Ovary (tissue), 9 donors: ENCODE results near the gene PGAP6. TPM values are rescaled to one million over a fixed set of nuclear protein-coding genes. Genes with fewer than 3 reads are reported as not detected.
A peak's percentile ranks its signal among the peaks of the same experiment; 100 is the strongest.

Experiments
- DNase-seq, 5 donors: peaks; one replicate each; pipeline ENCODE4 v3.0.0-alpha.2; 2019 to 2020
- H3K27ac ChIP-seq, 2 donors: fragments of 200-600 bp; one replicate each; pipeline versions ENCODE4 v1.5.1 to v1.8.0; 2019 to 2022
- H3K27me3 ChIP-seq: fragments of 200-600 bp; one replicate; pipeline ENCODE4 v1.8.0; 2022
- H3K36me3 ChIP-seq: fragments of 200-600 bp; sonication (generic); one replicate; pipeline ENCODE4 v1.5.1; 2019
- H3K4me1 ChIP-seq: one replicate; pipeline ENCODE4 v1.8.1; 2013; ENCODE audit warnings: mild to moderate bottlenecking, moderate library complexity; ENCODE audit not compliant: insufficient read depth
- H3K4me3 ChIP-seq: fragments of 200-600 bp; sonication (generic); one replicate; pipeline ENCODE4 v1.5.1; 2017
- H3K9me3 ChIP-seq, 2 donors: fragments of 200-600 bp in 1 of 2; sonication (generic) in 1 of 2; one replicate each; pipeline versions ENCODE4 v1.5.1 to v1.8.1; 2013 to 2019; ENCODE audit warnings: mild to moderate bottlenecking in 1 of 2, moderate library complexity in 1 of 2
- CTCF ChIP-seq, 3 donors: fragments of 450-650 bp in 2 of 3; fragments of 200-600 bp in 1 of 3; IDR thresholded peaks; one replicate each; pipeline versions ENCODE4 v1.5.1 to v1.8.0; 2016 to 2022; ENCODE audit warnings: antibody characterized with exemption in 3 of 3, mild to moderate bottlenecking in 1 of 3
- EP300 ChIP-seq: sonication (generic); formaldehyde crosslinking; IDR thresholded peaks from one replicate; pipeline ENCODE4 v1.6.1; 2017; ENCODE audit warnings: antibody characterized with exemption
- POLR2A ChIP-seq: fragments of 450-650 bp; IDR thresholded peaks from one replicate; pipeline ENCODE4 v1.6.1; 2017; ENCODE audit warnings: antibody characterized with exemption, mild to moderate bottlenecking, moderate library complexity
- WGBS, 3 donors: extraction: QIAGEN DNeasy Blood & Tissue Kit in 1 of 3; methylation state at CpG; one replicate each; pipeline versions ENCODE4 v1.1.5 to v1.1.7; 2013 to 2017; 5-methylcytosine and 5-hydroxymethylcytosine counted together
- intact Hi-C, 4 donors: fragments of 100-400 bp; cut with DNase I; formaldehyde crosslinking; loops; one replicate each; pipeline versions ENCODE4 v1.11.0 to v1.15.1; 2022 to 2023
- polyA plus RNA-seq, 2 donors: library from polyadenylated mRNA; stranded (reverse); fragments of 200-250 nt in 1 of 2; fragments of 350-450 nt in 1 of 2; fragmentation: Illumina TruSeq in 1 of 2; extraction: RNeasy Lipid Tissue Mini Kit (QIAGEN cat#74804) in 1 of 2; gene quantifications; one replicate each; pipeline ENCODE4 v1.2.3, GENCODE V29; 2013 to 2014
- total RNA-seq, 7 donors: library from RNA; depleted of rRNA in 2 of 7; stranded (reverse); fragments of >200 nt in 2 of 7; fragmentation: NEBNext Ultra II Directional in 3 of 7; extraction: Animal tissue kit (Norgen Biotek cat#: 25700) in 3 of 7; gene quantifications; one replicate each; pipeline versions ENCODE4 v1.1.0 to v1.2.4, GENCODE V29; 2016 to 2023
- donor health status: DM: no; HTN: no; CAD: no; lungs with moderate emphysema.
- donor health status: DM: no; HTN: no; CAD: no.
- donor health status: Bipolar disorder and iron deficiency.
- donor health status: DM: yes; HTN: yes; CAD: no.
- donor health status: DM: no; HTN: no; CAD: no.
- donor health status: DM: yes; HTN: yes; CAD: no.

The PGAP6 gene
- total and polyA plus RNA-seq, 9 donors: 13.0 to 39.8 (median 19.4) TPM

- intact Hi-C loops: no loop called here
- Histone ChIP-seq H3K9me3 (no peaks in the 10 kb centered on the region), H3K27me3 (no peaks in the 10 kb centered on the region), H3K4me1 (peaks cover 3% of the 10 kb centered on the region), H3K4me3 (no peak overlapping the region), H3K36me3 (no peaks in the 10 kb centered on the region), H3K27ac (no peak overlapping the region)
- DNase-seq: peak in 1 of 5 donors; percentile 27
- WGBS, 3 donors: 89 to 90% (median 90%) methylated on average over 39 to 44 of the region's 44 CpGs
- TF ChIP-seq CTCF (IDR thresholded peaks at IDR 0.05): no peak
- TF ChIP-seq EP300: no peak
- no peak for TF ChIP-seq POLR2A
Observed at GRCh38 chr16:373848-374615, 7.7 kb downstream of the PGAP6 start.

- Histone ChIP-seq H3K36me3 (no peaks in the 10 kb centered on the region), H3K27me3 (no peaks in the 10 kb centered on the region), H3K4me1 (peaks cover 3% of the 10 kb centered on the region), H3K4me3 (no peak overlapping the region), H3K9me3 (no peaks in the 10 kb centered on the region), H3K27ac (no peak overlapping the region)
- peak in 1 of 5 donors; percentile 26 for DNase-seq
- intact Hi-C loops: no loop called here
- TF ChIP-seq POLR2A (no peak), EP300 (no peak), CTCF (IDR thresholded peaks at IDR 0.05) (no peak)
- WGBS, 3 donors: 72 to 90% (median 84%) methylated on average over 5 of the region's 5 CpGs
Observed at GRCh38 chr16:373020-373598, 8.7 kb downstream of the PGAP6 start.

GRCh38 chr16:372302-372983 lies 9.3 kb downstream of the PGAP6 start:
- no peaks in the 10 kb centered on the region for H3K27me3 ChIP-seq
- intact Hi-C loops: no loop called here
- H3K36me3 ChIP-seq: no peaks in the 10 kb centered on the region
- no peak overlapping the region for H3K27ac ChIP-seq
- H3K4me1 ChIP-seq: peaks cover 3% of the 10 kb centered on the region
- no peaks in the 10 kb centered on the region for H3K9me3 ChIP-seq
- 85 to 90% (median 87%) methylated on average over 16 to 19 of the region's 19 CpGs for WGBS, 3 donors
- no peak overlapping the region for H3K4me3 ChIP-seq
- no peak for DNase-seq
- TF ChIP-seq EP300: no peak

GRCh38 chr16:371515-372301 lies 10.1 kb downstream of the PGAP6 start:
- H3K27ac ChIP-seq: no peak overlapping the region
- 86 to 88% (median 88%) methylated on average over 31 of the region's 31 CpGs for whole genome bisulfite sequencing, 3 donors
- intact Hi-C loops: no loop called here
- no peaks in the 10 kb centered on the region for H3K9me3 ChIP-seq
- peak in 2 of 5 donors; percentile 30 to 34 for DNase-seq
- H3K4me1 ChIP-seq: peaks cover 3% of the 10 kb centered on the region
- TF ChIP-seq CTCF (IDR thresholded peaks at IDR 0.05) (no peak), POLR2A (no peak), EP300 (no peak)
- no peaks in the 10 kb centered on the region for H3K36me3 ChIP-seq
- no peaks in the 10 kb centered on the region for H3K27me3 ChIP-seq
- H3K4me3 ChIP-seq: no peak overlapping the region
